ENCODE data around the gene LMO7. TPM values are rescaled to one million over a fixed set of nuclear protein-coding genes. Genes with fewer than 3 reads are reported as not detected.
A peak's percentile ranks its signal among the peaks of the same experiment; 100 is the strongest.

LMO7 gene
- total and polyA plus RNA-seq, 8 donors, result 17.1 to 214 (median 72.4) TPM

- H3K9me3 ChIP-seq, result no peaks in the 10 kb centered on the region
- no peak for TF ChIP-seq EP300 (IDR thresholded peaks at IDR 0.05)
- no peak for TF ChIP-seq POLR2A (IDR thresholded peaks at IDR 0.05)
- TF ChIP-seq CTCF (IDR thresholded peaks at IDR 0.05), result no peak
- no peak for TF ChIP-seq POLR2AphosphoS5 (IDR thresholded peaks at IDR 0.05)
- H3K27me3 ChIP-seq, result no peaks in the 10 kb centered on the region
- H3K4me3 ChIP-seq, result peak overlapping the region; percentile 24 to 45 (median 32)
- H3K36me3 ChIP-seq, result no peaks in the 10 kb centered on the region
- peak overlapping the region; percentile 66 to 88 (median 78) for H3K27ac ChIP-seq
- intact Hi-C loops (cut with DNase I; ENCODE audit: low total_unique reads), result no loop called here
- 28 to 51% (median 43%) methylated on average over 2 of the region's 2 CpGs for WGBS, 5 donors
- peaks cover 0 to 59% (median 24%) of the 10 kb centered on the region in 4 donors for H3K4me1 ChIP-seq
- no peak for DNase-seq
These were observed 126.8 kb downstream of the LMO7 start for GRCh38 chr13:75762955-75763354.

GRCh38 chr13:75763512-75763911 lies 127.4 kb downstream of the LMO7 start:
- Histone ChIP-seq H3K27ac (peak overlapping the region in 4 of 5 donors; percentile 70 to 88 (median 80)), H3K4me1 (peaks cover 0 to 60% (median 24%) of the 10 kb centered on the region in 4 donors), H3K4me3 (peak overlapping the region in 3 of 4 donors; percentile 29 to 45 (median 35)), H3K9me3 (no peaks in the 10 kb centered on the region), H3K36me3 (no peaks in the 10 kb centered on the region), H3K27me3 (no peaks in the 10 kb centered on the region)
- TF ChIP-seq EP300 (IDR thresholded peaks at IDR 0.05) (no peak), POLR2AphosphoS5 (IDR thresholded peaks at IDR 0.05) (no peak), POLR2A (IDR thresholded peaks at IDR 0.05) (no peak), CTCF (IDR thresholded peaks at IDR 0.05) (no peak)
- intact Hi-C loops (cut with DNase I; ENCODE audit: low total_unique reads), result no loop called here
- no peak for DNase-seq
- 31 to 66% (median 38%) methylated on average over 3 of the region's 3 CpGs for WGBS, 5 donors

- peak overlapping the region in 3 of 4 donors; percentile 29 to 45 (median 35) for H3K4me3 ChIP-seq
- TF ChIP-seq POLR2AphosphoS5 (IDR thresholded peaks at IDR 0.05) (no peak), EP300 (IDR thresholded peaks at IDR 0.05) (no peak), CTCF (IDR thresholded peaks at IDR 0.05) (no peak), POLR2A (IDR thresholded peaks at IDR 0.05) (no peak)
- no peak for DNase-seq
- intact Hi-C loops (cut with DNase I; ENCODE audit: low total_unique reads), result no loop called here
- no peaks in the 10 kb centered on the region for H3K9me3 ChIP-seq
- WGBS, 5 donors, result 51 to 79% (median 59%) methylated on average over 2 of the region's 2 CpGs
- no peaks in the 10 kb centered on the region for H3K36me3 ChIP-seq
- no peaks in the 10 kb centered on the region for H3K27me3 ChIP-seq
- peak overlapping the region in 4 of 5 donors; percentile 66 to 88 (median 80) for H3K27ac ChIP-seq
- H3K4me1 ChIP-seq, result peaks cover 0 to 64% (median 24%) of the 10 kb centered on the region in 4 donors
These were observed 128.3 kb downstream of the LMO7 start for GRCh38 chr13:75764251-75764925.

- Histone ChIP-seq H3K4me1 (peaks cover 0 to 63% (median 25%) of the 10 kb centered on the region in 4 donors), H3K4me3 (peak overlapping the region in 1 of 4 donors; percentile 45), H3K36me3 (no peaks in the 10 kb centered on the region), H3K27ac (peak overlapping the region in 1 of 5 donors; percentile 88), H3K27me3 (no peaks in the 10 kb centered on the region), H3K9me3 (no peaks in the 10 kb centered on the region)
- intact Hi-C loops (cut with DNase I; ENCODE audit: low total_unique reads), result no loop called here
- WGBS, 5 donors, result 33 to 49% (median 38%) methylated on average over 3 of the region's 3 CpGs
- no peak for TF ChIP-seq CTCF (IDR thresholded peaks at IDR 0.05)
- DNase-seq, result no peak
These were observed 128.8 kb downstream of the LMO7 start for GRCh38 chr13:75764926-75765310.

Measured in stomach (tissue), 9 donors.